ENCODE data around the gene SLC38A6.

DNA sequence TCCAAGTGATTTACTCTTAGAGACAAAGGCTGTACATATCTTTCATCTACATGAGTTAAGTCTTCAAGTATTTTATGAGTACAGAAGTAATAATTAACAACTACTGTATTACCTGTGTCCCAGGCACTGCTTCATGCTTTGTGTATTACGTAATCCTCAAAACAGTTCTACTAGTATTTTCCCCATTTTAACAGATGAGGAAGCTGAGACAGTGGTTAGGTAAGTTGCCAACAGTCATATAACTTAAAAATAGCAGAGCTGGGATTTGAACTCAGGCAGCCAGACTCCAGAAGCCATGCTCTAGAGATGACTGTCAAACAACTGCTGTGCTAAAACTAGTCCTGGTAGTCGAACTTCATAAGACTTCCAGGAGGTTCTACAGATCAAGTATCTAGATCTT is 10.9 kb upstream of the SLC38A6 start:
- TF ChIP-seq MXI1 (IDR thresholded peaks at IDR 0.05; ENCODE audit: low read depth, low read length) (no peak), SMC3 (conservative IDR thresholded peaks at IDR 0.05; ENCODE audit: insufficient read depth, low read depth, low read length) (no peak), BCL6 (CRISPR knock-in tag; IDR thresholded peaks at IDR 0.05) (no peak), ZNF217 (CRISPR knock-in tag; IDR thresholded peaks at IDR 0.05) (no peak)
- TF ChIP-seq, protein P1, sequence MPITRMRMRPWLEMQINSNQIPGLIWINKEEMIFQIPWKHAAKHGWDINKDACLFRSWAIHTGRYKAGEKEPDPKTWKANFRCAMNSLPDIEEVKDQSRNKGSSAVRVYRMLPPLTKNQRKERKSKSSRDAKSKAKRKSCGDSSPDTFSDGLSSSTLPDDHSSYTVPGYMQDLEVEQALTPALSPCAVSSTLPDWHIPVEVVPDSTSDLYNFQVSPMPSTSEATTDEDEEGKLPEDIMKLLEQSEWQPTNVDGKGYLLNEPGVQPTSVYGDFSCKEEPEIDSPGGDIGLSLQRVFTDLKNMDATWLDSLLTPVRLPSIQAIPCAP (CRISPR knock-in tag; IDR thresholded peaks at IDR 0.05; ENCODE audit: borderline replicate concordance), result no peak

All from K562 (cell line).